Prostate gland (tissue), 2 donors: ENCODE data around the gene AGPAT4.

Experiments used
- CTCF ChIP-seq, 4 experiments: fragments of 200-600 bp in 2 of 4; fragments of 450-650 bp in 2 of 4; sonication (generic) in 2 of 4; IDR thresholded peaks; 1 replicate in 3 of 4; 2 replicates in 1 of 4; pipeline ENCODE4 v1.5.1; 2016 to 2019; ENCODE audit warnings: antibody characterized with exemption in 4 of 4, mild to moderate bottlenecking in 2 of 4, moderate library complexity in 2 of 4
- POLR2A ChIP-seq: fragments of 450-650 bp; IDR thresholded peaks from one replicate; pipeline ENCODE4 v1.6.1; 2016; ENCODE audit warnings: antibody characterized with exemption, mild to moderate bottlenecking

GRCh38 chr6:161171207-161171606, 102.7 kb downstream of the AGPAT4 start:
- no peak for TF ChIP-seq CTCF (IDR thresholded peaks at IDR 0.05)
- no peak for TF ChIP-seq POLR2A
